ENCODE results near the gene CERS1.

- TF ChIP-seq CTCF (IDR thresholded peaks at IDR 0.05; ENCODE audit: low read depth, low read length, poor library complexity, severe bottlenecking) (peak; percentile 92), EZH2phosphoT487 (IDR thresholded peaks at IDR 0.05; ENCODE audit: borderline replicate concordance, low read length) (no peak)
These were observed 49.0 kb downstream of the CERS1 start for GRCh38 chr19:18846862-18847548.

Data from DOHH2 (cell line).